Adrenal gland (tissue), 12 donors: Measurements from ENCODE around the gene SIMC1. TPM values are rescaled to one million over a fixed set of nuclear protein-coding genes. Genes with fewer than 3 reads are reported as not detected.

Experiments used
- DNase-seq, 7 donors: peaks; one replicate each; pipeline ENCODE4 v3.0.0-alpha.2; 2019 to 2020
- H3K27ac ChIP-seq, 5 donors: fragments of 200-600 bp; sonication (generic) in 4 of 5; 1 replicate in 3 of 5; 2 replicates in 2 of 5; pipeline versions ENCODE4 v1.5.1 to v1.8.0; 2016 to 2020; ENCODE audit warnings: mild to moderate bottlenecking in 1 of 5
- H3K27me3 ChIP-seq: fragments of 200-600 bp; 2 replicates; pipeline ENCODE4 v1.8.0; 2021
- H3K36me3 ChIP-seq, 2 donors: fragments of 200-600 bp; replicated peaks in 1 of 2; 1 replicate in 1 of 2; 2 replicates in 1 of 2; pipeline versions ENCODE4 v1.5.1 to v1.8.0; 2018 to 2022
- H3K4me1 ChIP-seq, 2 donors: fragments of 200-600 bp; replicated peaks in 1 of 2; 1 replicate in 1 of 2; 2 replicates in 1 of 2; pipeline versions ENCODE4 v1.5.1 to v1.8.0; 2018 to 2021
- H3K4me3 ChIP-seq, 4 donors: fragments of 200-600 bp; sonication (generic) in 3 of 4; one replicate each; pipeline ENCODE4 v1.5.1; 2016 to 2018
- H3K9me3 ChIP-seq, 3 donors: fragments of 200-600 bp; sonication (generic) in 1 of 3; replicated peaks in 1 of 3; 1 replicate in 2 of 3; 2 replicates in 1 of 3; pipeline versions ENCODE4 v1.5.1 to v1.8.0; 2016 to 2021
- POLR2A ChIP-seq, 2 donors: fragments of 450-650 bp; IDR thresholded peaks; one replicate each; pipeline ENCODE4 v1.6.1; 2017; ENCODE audit warnings: antibody characterized with exemption in 2 of 2, mild to moderate bottlenecking in 2 of 2, moderate library complexity in 1 of 2
- WGBS, 4 donors: extraction: QIAGEN DNeasy Blood & Tissue Kit in 2 of 4; methylation state at CpG; one replicate each; pipeline versions ENCODE4 v1.1.5 to v1.1.7; 2013 to 2017; 5-methylcytosine and 5-hydroxymethylcytosine counted together
- intact Hi-C, 2 donors: fragments of 100-400 bp; cut with DNase I; formaldehyde crosslinking; loops; one replicate each; pipeline versions ENCODE4 v1.14.1 to v1.15.0; 2022 to 2023
- polyA plus RNA-seq, 3 donors: library from polyadenylated mRNA; stranded (reverse); fragments of 200-250 nt in 2 of 3; fragments of 350-450 nt in 1 of 3; fragmentation: Illumina TruSeq in 1 of 3; extraction: RNeasy Lipid Tissue Mini Kit (QIAGEN cat#74804) in 1 of 3; gene quantifications; one replicate each; pipeline ENCODE4 v1.2.3, GENCODE V29; 2013 to 2014
- total RNA-seq, 9 donors: library from RNA; depleted of rRNA in 4 of 9; stranded (reverse); fragments of >200 nt in 4 of 9; fragments of 120-200 nt in 1 of 9; fragmentation: NEBNext Ultra II Directional in 1 of 9; extraction: Animal tissue kit (Norgen Biotek cat#: 25700) in 1 of 9; gene quantifications; one replicate each; pipeline versions ENCODE4 v1.1.0 to v1.2.4, GENCODE V29; 2013 to 2023
- TF ChIP-seq, protein P1 (sequence below), 6 experiments: fragments of 450-650 bp in 4 of 6; fragments of 200-600 bp in 2 of 6; sonication (generic) in 1 of 6; IDR thresholded peaks; 1 replicate in 5 of 6; 2 replicates in 1 of 6; pipeline versions ENCODE4 v1.5.1 to v1.8.0; 2016 to 2021; ENCODE audit warnings: antibody characterized with exemption in 6 of 6, mild to moderate bottlenecking in 2 of 6, moderate library complexity in 1 of 6
- donor health status: healthy with polysubstance abuse.
- donor health status: Bipolar disorder and iron deficiency.
- donor health status: DM: yes; HTN: yes; CAD: no.
- donor health status: DM: no; HTN: no; CAD: no.
- donor health status: DM: no; HTN: no; CAD: no.
- donor health status: DM: yes; HTN: yes; CAD: no.

The SIMC1 gene
- total and polyA plus RNA-seq, 12 donors, result 25.7 to 85.3 (median 47.7) TPM

DNA sequence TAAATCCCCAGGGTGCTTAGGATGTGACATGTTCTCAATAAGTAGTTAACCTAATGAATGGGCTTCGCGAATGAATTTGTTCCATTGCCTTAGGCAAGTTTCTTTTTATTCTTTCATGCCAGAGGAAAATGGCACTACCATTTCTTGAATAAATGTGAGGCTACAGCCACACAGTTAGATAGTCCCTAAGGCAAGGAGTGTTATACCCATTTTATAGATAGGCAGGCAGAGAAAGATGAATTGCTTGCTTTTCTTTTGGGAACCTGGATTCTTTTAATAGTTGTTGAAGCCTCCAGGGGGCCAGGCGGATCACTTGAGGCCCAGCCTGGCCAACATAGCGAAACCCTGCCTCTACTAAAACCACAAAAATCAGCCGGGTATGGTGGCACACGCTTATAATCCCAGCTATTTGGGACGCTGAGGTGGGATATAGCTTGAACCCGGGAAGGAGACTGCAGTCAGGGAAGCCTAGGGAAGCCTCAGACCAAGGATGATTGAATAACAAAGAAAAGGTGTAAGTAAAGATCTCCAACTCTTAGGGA, 149.2 kb downstream of the SIMC1 start:
- intact Hi-C loops, result no loop called here
- Histone ChIP-seq H3K9me3 (no peaks in the 10 kb centered on the region), H3K27me3 (no peaks in the 10 kb centered on the region), H3K4me3 (peak overlapping the region in 2 of 4 donors; percentile 80 to 89), H3K27ac (no peak overlapping the region), H3K4me1 (peaks cover 12 to 24% of the 10 kb centered on the region in 2 donors), H3K36me3 (peaks cover 0 to 44% of the 10 kb centered on the region in 2 donors)
- WGBS, 4 donors, result 41 to 47% (median 44%) methylated on average over 8 of the region's 8 CpGs
- no peak for DNase-seq
- TF ChIP-seq, protein P1, sequence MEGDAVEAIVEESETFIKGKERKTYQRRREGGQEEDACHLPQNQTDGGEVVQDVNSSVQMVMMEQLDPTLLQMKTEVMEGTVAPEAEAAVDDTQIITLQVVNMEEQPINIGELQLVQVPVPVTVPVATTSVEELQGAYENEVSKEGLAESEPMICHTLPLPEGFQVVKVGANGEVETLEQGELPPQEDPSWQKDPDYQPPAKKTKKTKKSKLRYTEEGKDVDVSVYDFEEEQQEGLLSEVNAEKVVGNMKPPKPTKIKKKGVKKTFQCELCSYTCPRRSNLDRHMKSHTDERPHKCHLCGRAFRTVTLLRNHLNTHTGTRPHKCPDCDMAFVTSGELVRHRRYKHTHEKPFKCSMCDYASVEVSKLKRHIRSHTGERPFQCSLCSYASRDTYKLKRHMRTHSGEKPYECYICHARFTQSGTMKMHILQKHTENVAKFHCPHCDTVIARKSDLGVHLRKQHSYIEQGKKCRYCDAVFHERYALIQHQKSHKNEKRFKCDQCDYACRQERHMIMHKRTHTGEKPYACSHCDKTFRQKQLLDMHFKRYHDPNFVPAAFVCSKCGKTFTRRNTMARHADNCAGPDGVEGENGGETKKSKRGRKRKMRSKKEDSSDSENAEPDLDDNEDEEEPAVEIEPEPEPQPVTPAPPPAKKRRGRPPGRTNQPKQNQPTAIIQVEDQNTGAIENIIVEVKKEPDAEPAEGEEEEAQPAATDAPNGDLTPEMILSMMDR (IDR thresholded peaks at IDR 0.05), result no peak
- TF ChIP-seq POLR2A (IDR thresholded peaks at IDR 0.05), result no peak

DNA sequence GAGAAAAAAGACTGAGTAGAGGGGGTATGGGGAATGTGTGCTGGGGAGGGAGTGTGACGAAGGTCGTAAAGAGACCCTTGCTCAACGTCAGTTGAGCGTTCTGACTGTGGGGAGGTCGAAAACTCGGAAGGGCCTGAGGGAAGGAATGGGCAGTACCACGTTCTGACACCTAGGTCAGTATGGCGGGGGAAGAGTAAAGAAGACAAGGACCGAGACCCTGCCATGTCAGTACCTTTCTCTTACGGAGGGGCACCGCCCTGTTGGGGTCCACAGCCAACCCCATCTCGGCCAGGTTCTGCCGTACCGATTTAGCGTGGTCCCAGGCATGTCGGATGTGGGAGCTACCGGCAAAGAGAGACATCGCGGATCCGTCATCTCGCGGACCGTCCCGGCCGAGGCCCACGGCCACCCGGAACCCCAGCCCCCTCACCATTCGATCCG, 149.8 kb downstream of the SIMC1 start:
- intact Hi-C loops, result loop anchor here in 1 of 2 donors (2.0 kb wide), 1 partner anchor 27 kb away; no protein-coding TSS in a partner anchor
- no peaks in the 10 kb centered on the region for H3K27me3 ChIP-seq
- no peak for TF ChIP-seq POLR2A (IDR thresholded peaks at IDR 0.05)
- TF ChIP-seq, protein P1 (IDR thresholded peaks at IDR 0.05), result no peak
- H3K4me1 ChIP-seq, result peaks cover 12 to 24% of the 10 kb centered on the region in 2 donors
- peak overlapping the region; percentile 17 to 89 (median 73) for H3K4me3 ChIP-seq
- 0 to 1% (median 0%) methylated on average over 18 to 29 of the region's 29 CpGs for WGBS, 4 donors
- peaks cover 0 to 46% of the 10 kb centered on the region in 2 donors for H3K36me3 ChIP-seq
- no peaks in the 10 kb centered on the region for H3K9me3 ChIP-seq
- peak in 1 of 7 donors; percentile 28 for DNase-seq
- H3K27ac ChIP-seq, result peak overlapping the region in 2 of 5 donors; percentile 96 to 99

DNA sequence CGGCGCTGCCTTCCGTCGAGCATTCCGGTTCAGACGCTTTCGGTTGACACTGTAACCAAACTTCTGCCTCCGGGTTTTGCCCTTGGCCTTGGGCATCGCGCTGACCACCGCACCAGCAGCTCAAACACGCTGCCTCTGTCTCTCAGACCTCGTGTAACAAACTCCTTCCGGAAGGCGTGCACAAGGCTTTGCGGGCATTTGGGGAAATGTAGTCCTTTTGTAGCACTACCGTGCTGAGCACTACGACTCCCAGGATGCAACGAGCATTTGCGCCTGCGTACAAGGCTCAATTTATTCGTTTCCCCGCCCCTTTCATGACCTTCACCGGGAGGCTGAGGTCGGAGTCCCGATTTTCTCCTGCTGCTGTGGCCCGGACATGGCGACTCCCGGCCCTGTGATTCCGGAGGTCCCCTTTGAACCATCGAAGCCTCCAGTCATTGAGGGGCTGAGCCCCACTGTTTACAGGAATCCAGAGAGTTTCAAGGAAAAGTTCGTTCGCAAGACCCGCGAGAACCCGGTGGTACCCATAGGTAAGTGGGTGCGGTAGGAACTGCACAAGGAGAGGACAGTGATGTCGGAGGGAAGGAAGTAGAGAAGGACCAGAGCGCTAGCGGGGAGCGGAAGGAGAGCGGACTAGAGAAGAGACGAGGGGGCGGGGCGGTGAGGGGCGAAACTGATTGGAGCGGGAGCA, 150.4 kb downstream of the SIMC1 start, which contains the start of the genes HIGD2A and NOP16:
Gene HIGD2A (plus strand): TSS at position 308 of the 691 bp plus-strand sequence. CDS start 69 bp downstream, at position 377.
Gene NOP16 (minus strand): TSS at position 155 of the 691 bp plus-strand sequence. CDS start 59 bp downstream, at position 96.
- Histone ChIP-seq H3K27ac (peak within 1 kb of the TSS; percentile 92 to 99 (median 96)), H3K9me3 (no peaks in the 10 kb centered on the region), H3K4me3 (peak within 1 kb of the TSS; percentile 17 to 89 (median 80)), H3K4me1 (peaks cover 12 to 24% of the 10 kb centered on the region in 2 donors), H3K27me3 (no peaks in the 10 kb centered on the region), H3K36me3 (peaks cover 0 to 46% of the 10 kb centered on the region in 2 donors)
- 0 to 1% (median 0%) methylated on average over 36 to 47 of the region's 47 CpGs for WGBS, 4 donors
- TF ChIP-seq, protein P1 (IDR thresholded peaks at IDR 0.05), result peak in 3 of 6 experiments; percentile 28 to 51 (median 44)
- peak in 1 of 2 donors; percentile 7 for TF ChIP-seq POLR2A (IDR thresholded peaks at IDR 0.05)
- intact Hi-C loops, result loop anchor here in 1 of 2 donors (2.0 kb wide), 1 partner anchor 26 kb away; no protein-coding TSS in a partner anchor
- DNase-seq, result peak; percentile 99 to 100 (median 100)
